ENCODE measurements around the gene FBXL16.

FBXL16 gene

GRCh38 chr16:643050-643368, 62.6 kb downstream of the FBXL16 start:
- H3K4me3 ChIP-seq (ENCODE audit: low read depth, low read length), result peak overlapping the region; percentile 75
- no peak for TF ChIP-seq CTCF (IDR thresholded peaks at IDR 0.05; ENCODE audit: low read depth, low read length)
